Measurements from ENCODE around the gene ZFYVE27.

The ZFYVE27 gene

DNA sequence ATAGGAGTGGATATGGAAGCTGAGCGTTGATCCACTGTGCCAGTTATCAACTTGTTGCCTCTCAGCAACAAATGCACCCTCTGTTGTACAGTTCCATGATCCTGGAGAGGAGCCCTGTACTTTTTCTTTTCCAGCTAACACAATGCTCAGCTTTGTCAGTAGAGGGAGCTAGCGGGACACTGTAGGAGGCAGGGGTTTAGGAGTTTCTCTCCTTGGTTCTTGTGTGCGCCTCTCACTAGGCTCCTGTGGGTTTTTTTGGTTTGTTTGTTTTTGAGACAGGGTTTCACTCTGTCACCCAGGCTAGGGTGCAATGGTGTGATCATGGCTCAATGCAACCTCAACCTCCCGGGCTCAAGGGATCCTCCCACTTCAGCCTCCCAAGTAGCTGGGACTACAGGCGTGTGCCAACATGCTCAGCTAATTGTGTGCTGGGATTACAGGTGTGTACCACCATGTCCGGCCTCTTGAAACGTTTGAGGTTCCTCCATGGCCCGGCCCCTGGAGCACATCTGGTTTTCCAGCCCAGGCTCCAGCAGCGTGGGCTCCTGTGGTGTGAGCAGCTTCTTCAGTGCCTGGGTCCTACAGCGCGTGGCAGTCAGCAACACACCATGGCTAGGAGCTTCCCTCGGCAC, 35.4 kb upstream of the ZFYVE27 start (continued):
- TF ChIP-seq, protein P1, sequence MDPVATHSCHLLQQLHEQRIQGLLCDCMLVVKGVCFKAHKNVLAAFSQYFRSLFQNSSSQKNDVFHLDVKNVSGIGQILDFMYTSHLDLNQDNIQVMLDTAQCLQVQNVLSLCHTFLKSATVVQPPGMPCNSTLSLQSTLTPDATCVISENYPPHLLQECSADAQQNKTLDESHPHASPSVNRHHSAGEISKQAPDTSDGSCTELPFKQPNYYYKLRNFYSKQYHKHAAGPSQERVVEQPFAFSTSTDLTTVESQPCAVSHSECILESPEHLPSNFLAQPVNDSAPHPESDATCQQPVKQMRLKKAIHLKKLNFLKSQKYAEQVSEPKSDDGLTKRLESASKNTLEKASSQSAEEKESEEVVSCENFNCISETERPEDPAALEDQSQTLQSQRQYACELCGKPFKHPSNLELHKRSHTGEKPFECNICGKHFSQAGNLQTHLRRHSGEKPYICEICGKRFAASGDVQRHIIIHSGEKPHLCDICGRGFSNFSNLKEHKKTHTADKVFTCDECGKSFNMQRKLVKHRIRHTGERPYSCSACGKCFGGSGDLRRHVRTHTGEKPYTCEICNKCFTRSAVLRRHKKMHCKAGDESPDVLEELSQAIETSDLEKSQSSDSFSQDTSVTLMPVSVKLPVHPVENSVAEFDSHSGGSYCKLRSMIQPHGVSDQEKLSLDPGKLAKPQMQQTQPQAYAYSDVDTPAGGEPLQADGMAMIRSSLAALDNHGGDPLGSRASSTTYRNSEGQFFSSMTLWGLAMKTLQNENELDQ (tag by site-specific recombination; IDR thresholded peaks at IDR 0.05; ENCODE audit: low read depth) = no peak

DNA sequence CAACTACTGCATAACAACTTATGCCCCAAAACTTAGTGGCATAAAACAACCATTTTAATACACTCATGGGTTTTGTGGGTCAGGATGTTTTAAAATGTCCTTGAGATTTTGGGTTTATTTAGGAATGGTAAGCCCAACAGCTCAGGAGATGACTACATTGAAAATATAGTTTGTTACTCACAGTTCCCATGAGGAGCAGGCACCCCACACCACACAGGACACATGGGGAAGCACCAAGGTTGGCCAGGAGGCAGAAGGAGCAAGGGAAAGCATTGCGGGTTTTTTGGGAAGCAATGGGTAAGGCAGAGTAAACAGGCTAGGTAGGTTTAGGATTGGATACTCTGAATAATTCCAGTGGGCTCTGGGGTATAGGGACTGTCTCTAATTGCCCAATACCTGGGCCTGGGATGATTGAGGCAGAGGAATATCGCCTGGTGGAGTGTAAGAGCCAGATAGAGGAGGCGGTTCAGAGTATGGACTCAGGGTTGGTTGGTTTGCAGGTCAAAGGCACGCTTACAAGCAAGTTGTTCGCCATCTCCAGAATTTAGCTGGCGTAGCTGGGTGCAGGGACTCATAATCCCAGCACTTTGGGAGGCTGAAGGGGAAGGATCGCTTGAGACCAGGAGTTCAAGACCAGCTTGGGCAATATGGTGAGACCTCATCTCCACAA, 33.4 kb upstream of the ZFYVE27 start:
- TF ChIP-seq ZNF792 (tag by site-specific recombination; IDR thresholded peaks at IDR 0.05) (no peak), ZNF274 (IDR thresholded peaks at IDR 0.05; ENCODE audit: low read length) (no peak), ZNF274 (tag by site-specific recombination; IDR thresholded peaks at IDR 0.05; ENCODE audit: borderline replicate concordance) (no peak), ZNF266 (tag by site-specific recombination; IDR thresholded peaks at IDR 0.05; ENCODE audit: low read depth) (peak; percentile 95)
- ChIA-PET CTCF (interaction anchor here (0.8 to 20.4 kb wide), 10 partner anchors 8 to 166 kb away, joined by 4 to 487 read pairs (median 35); partner anchors contain the start of genes AVPI1 and ZFYVE27), POLR2A (interaction anchor here (1.2 to 2.6 kb wide), 2 partner anchors 10 to 17 kb away, joined by 6 to 23 read pairs; partner anchors contain the start of genes AVPI1 and MARVELD1)
- H3K36me3 ChIP-seq (ENCODE audit: control insufficient read depth in 2 of 2, insufficient read depth in 1 of 2, low read length in 2 of 2) = no peaks in the 10 kb centered on the region
- no peaks in the 10 kb centered on the region for H3K9me3 ChIP-seq (ENCODE audit: control insufficient read depth, insufficient read depth, low read depth, low read length)
- no peaks in the 10 kb centered on the region for H3K4me1 ChIP-seq (ENCODE audit: control insufficient read depth, insufficient read depth, low read length)
- no peak overlapping the region for H3K27ac ChIP-seq (ENCODE audit: extremely low read depth, low read depth, low read length)
- H3K4me3 ChIP-seq (ENCODE audit: low read depth, low read length) = no peak overlapping the region

DNA sequence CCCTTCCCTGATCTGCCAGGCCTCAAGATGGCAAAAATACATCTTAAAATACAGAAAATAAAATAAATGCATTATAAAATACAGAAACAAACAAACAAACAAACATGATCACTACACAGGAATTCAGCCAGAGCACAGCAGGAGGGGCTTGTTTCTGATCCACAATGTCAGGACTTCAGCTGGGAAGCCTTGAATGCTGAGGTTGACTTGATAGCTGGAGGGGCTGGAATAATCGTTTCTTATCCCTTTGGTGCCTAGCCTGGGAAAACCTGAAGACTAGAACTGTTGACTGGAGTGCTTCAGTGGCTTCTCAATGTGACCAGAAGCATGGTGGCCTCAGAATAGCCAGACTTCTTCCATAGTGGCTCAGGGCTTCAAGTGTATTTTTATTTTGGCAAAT, 32.6 kb upstream of the ZFYVE27 start:
- Histone ChIP-seq H3K36me3 (ENCODE audit: control insufficient read depth in 2 of 2, insufficient read depth in 1 of 2, low read length in 2 of 2) (no peaks in the 10 kb centered on the region), H3K4me1 (ENCODE audit: control insufficient read depth, insufficient read depth, low read length) (no peaks in the 10 kb centered on the region), H3K9me3 (ENCODE audit: control insufficient read depth, insufficient read depth, low read depth, low read length) (no peaks in the 10 kb centered on the region), H3K27ac (ENCODE audit: extremely low read depth, low read depth, low read length) (no peak overlapping the region), H3K4me3 (ENCODE audit: low read depth, low read length) (no peak overlapping the region)
- CTCF ChIA-PET = interaction anchor here (0.6 to 20.4 kb wide), 9 partner anchors 9 to 341 kb away, joined by 3 to 487 read pairs (median 34); partner anchors contain the start of genes AVPI1 and ZFYVE27
- POLR2A ChIA-PET = interaction anchor here (0.9 kb wide), 1 partner anchor 9 kb away, joined by 3 read pairs; the partner anchor contains the start of gene MARVELD1
- no peak for TF ChIP-seq ZNF133 (tag by site-specific recombination; IDR thresholded peaks at IDR 0.05)
- no peak for TF ChIP-seq ZNF600 (tag by site-specific recombination; IDR thresholded peaks at IDR 0.05)
- TF ChIP-seq ZNF558 (tag by site-specific recombination; IDR thresholded peaks at IDR 0.05) = no peak
- no peak for TF ChIP-seq ZNF660 (tag by site-specific recombination; IDR thresholded peaks at IDR 0.05)
- no peak for TF ChIP-seq ZBTB48 (tag by site-specific recombination; IDR thresholded peaks at IDR 0.05)
- TF ChIP-seq ZNF658 (tag by site-specific recombination; IDR thresholded peaks at IDR 0.05) = no peak
- TF ChIP-seq GFI1B (tag by site-specific recombination; IDR thresholded peaks at IDR 0.05) = no peak
- no peak for TF ChIP-seq ZNF654 (tag by site-specific recombination; IDR thresholded peaks at IDR 0.05; ENCODE audit: low read depth)
- TF ChIP-seq, protein P2, sequence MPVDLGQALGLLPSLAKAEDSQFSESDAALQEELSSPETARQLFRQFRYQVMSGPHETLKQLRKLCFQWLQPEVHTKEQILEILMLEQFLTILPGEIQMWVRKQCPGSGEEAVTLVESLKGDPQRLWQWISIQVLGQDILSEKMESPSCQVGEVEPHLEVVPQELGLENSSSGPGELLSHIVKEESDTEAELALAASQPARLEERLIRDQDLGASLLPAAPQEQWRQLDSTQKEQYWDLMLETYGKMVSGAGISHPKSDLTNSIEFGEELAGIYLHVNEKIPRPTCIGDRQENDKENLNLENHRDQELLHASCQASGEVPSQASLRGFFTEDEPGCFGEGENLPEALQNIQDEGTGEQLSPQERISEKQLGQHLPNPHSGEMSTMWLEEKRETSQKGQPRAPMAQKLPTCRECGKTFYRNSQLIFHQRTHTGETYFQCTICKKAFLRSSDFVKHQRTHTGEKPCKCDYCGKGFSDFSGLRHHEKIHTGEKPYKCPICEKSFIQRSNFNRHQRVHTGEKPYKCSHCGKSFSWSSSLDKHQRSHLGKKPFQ (tag by site-specific recombination; IDR thresholded peaks at IDR 0.05) = no peak
- no peak for TF ChIP-seq OVOL3 (tag by site-specific recombination; IDR thresholded peaks at IDR 0.05)

Measured in HEK293 (cell line).